HG03469 (cell line): ENCODE data around the gene GAB1.

Source experiments
- ATAC-seq: cut with Tn5 transposase; IDR thresholded peaks from one replicate; pipeline ENCODE4 v1.9.1; 2021; ENCODE audit warnings: mild to moderate bottlenecking, moderate library complexity, moderate number of reproducible peaks; ENCODE audit not compliant: unreplicated experiment

GAB1 gene

GRCh38 chr4:143383005-143383574 is 46.4 kb downstream of the GAB1 start:
- ATAC-seq: no peak

GRCh38 chr4:143384381-143384994 is 47.8 kb downstream of the GAB1 start:
- no peak for ATAC-seq

- no peak for ATAC-seq
Observed at GRCh38 chr4:143386812-143387211, 50.1 kb downstream of the GAB1 start.

- ATAC-seq: no peak
Observed at GRCh38 chr4:143389579-143390195, 53.0 kb downstream of the GAB1 start.

- ATAC-seq: no peak
Observed at GRCh38 chr4:143390764-143391163, 54.1 kb downstream of the GAB1 start.

GRCh38 chr4:143391261-143391660 is 54.6 kb downstream of the GAB1 start:
- no peak for ATAC-seq

- no peak for ATAC-seq
Observed at GRCh38 chr4:143391895-143392294, 55.2 kb downstream of the GAB1 start.

- no peak for ATAC-seq
Observed at GRCh38 chr4:143393195-143393594, 56.5 kb downstream of the GAB1 start.

GRCh38 chr4:143394739-143395453 is 58.2 kb downstream of the GAB1 start:
- no peak for ATAC-seq

- ATAC-seq: no peak
Observed at GRCh38 chr4:143396695-143397094, 60.0 kb downstream of the GAB1 start.

- no peak for ATAC-seq
Observed at GRCh38 chr4:143397335-143397734, 60.7 kb downstream of the GAB1 start.

- no peak for ATAC-seq
Observed at GRCh38 chr4:143397887-143398286, 61.2 kb downstream of the GAB1 start.

- peak; percentile 34 for ATAC-seq
Observed at GRCh38 chr4:143399113-143399949, 62.7 kb downstream of the GAB1 start.

GRCh38 chr4:143400082-143400481 is 63.4 kb downstream of the GAB1 start:
- no peak for ATAC-seq

GRCh38 chr4:143402776-143403552 is 66.3 kb downstream of the GAB1 start:
- peak; percentile 29 for ATAC-seq

- ATAC-seq: no peak
Observed at GRCh38 chr4:143403553-143403820, 66.8 kb downstream of the GAB1 start.

GRCh38 chr4:143404555-143404954 is 67.9 kb downstream of the GAB1 start:
- peak; percentile 94 for ATAC-seq

- ATAC-seq: peak; percentile 15
Observed at GRCh38 chr4:143405075-143405730, 68.5 kb downstream of the GAB1 start.

GRCh38 chr4:143406523-143406922 is 69.8 kb downstream of the GAB1 start:
- ATAC-seq: no peak

- no peak for ATAC-seq
Observed at GRCh38 chr4:143407474-143407873, 70.8 kb downstream of the GAB1 start.
